HG03457 (cell line): ENCODE measurements around the gene ARPC5.
"Not testable (repeated sequence)": the region's sequence is repeated elsewhere in the genome, so short reads cannot be mapped to it uniquely, and the experiment has no call there.

ENCODE experiments used
- ATAC-seq: cut with Tn5 transposase; IDR thresholded peaks from one replicate; pipeline ENCODE4 v1.9.1; 2021; ENCODE audit warnings: moderate number of reproducible peaks; ENCODE audit not compliant: unreplicated experiment

ARPC5 gene

GRCh38 chr1:183635606-183636333, at the start of gene ARPC5:
TSS of gene ARPC5 (minus strand) at chr1:183635783. CDS start at chr1:183635659, 124 bp downstream.
- peak; percentile 80 for ATAC-seq

GRCh38 chr1:183685112-183685713, 49.6 kb upstream of the ARPC5 start:
- ATAC-seq: no peak

- ATAC-seq: not testable (repeated sequence)
These were observed 43.8 kb upstream of the ARPC5 start for GRCh38 chr1:183679363-183679762.

- ATAC-seq: no peak
These were observed 43.2 kb upstream of the ARPC5 start for GRCh38 chr1:183678819-183679218.

GRCh38 chr1:183676586-183677189, 41.1 kb upstream of the ARPC5 start:
- no peak for ATAC-seq

GRCh38 chr1:183675883-183676585, 40.5 kb upstream of the ARPC5 start:
- ATAC-seq: no peak

GRCh38 chr1:183675381-183675780, 39.8 kb upstream of the ARPC5 start:
- no peak for ATAC-seq

GRCh38 chr1:183674886-183675285, 39.3 kb upstream of the ARPC5 start:
- ATAC-seq: no peak

- no peak for ATAC-seq
These were observed 38.8 kb upstream of the ARPC5 start for GRCh38 chr1:183674339-183674738.

- no peak for ATAC-seq
These were observed 38.2 kb upstream of the ARPC5 start for GRCh38 chr1:183673605-183674323.

- no peak for ATAC-seq
These were observed 34.6 kb upstream of the ARPC5 start for GRCh38 chr1:183670169-183670568.

- no peak for ATAC-seq
These were observed 20.8 kb upstream of the ARPC5 start for GRCh38 chr1:183656355-183656754.

GRCh38 chr1:183655562-183656075, 20.0 kb upstream of the ARPC5 start:
- no peak for ATAC-seq

GRCh38 chr1:183654706-183655105, 19.1 kb upstream of the ARPC5 start:
- no peak for ATAC-seq

GRCh38 chr1:183653876-183654451, 18.4 kb upstream of the ARPC5 start:
- no peak for ATAC-seq

- no peak for ATAC-seq
These were observed 17.8 kb upstream of the ARPC5 start for GRCh38 chr1:183653462-183653794.

- no peak for ATAC-seq
These were observed 17.2 kb upstream of the ARPC5 start, which contains the start of gene APOBEC4 for GRCh38 chr1:183652547-183653461. TSS of gene APOBEC4 (minus strand) at chr1:183653316. CDS start at chr1:183648781, 4,535 bp downstream.

- no peak for ATAC-seq
These were observed 16.5 kb upstream of the ARPC5 start for GRCh38 chr1:183652107-183652506.

GRCh38 chr1:183651612-183652011, 16.0 kb upstream of the ARPC5 start:
- ATAC-seq: no peak
